SIG-M5 (cell line): ENCODE results near the gene ADARB1.
"Not testable (repeated sequence)": the region's sequence is repeated elsewhere in the genome, so short reads cannot be mapped to it uniquely, and the experiment has no call there.

Experiments used
- DNase-seq: peaks from one replicate; lab custom pipeline; 2025; lab: John Stamatoyannopoulos, UW

The ADARB1 gene

GRCh38 chr21:45135868-45136267 lies 61.5 kb downstream of the ADARB1 start:
- no peak for DNase-seq

GRCh38 chr21:45136500-45136899 lies 62.1 kb downstream of the ADARB1 start:
- no peak for DNase-seq

DNA sequence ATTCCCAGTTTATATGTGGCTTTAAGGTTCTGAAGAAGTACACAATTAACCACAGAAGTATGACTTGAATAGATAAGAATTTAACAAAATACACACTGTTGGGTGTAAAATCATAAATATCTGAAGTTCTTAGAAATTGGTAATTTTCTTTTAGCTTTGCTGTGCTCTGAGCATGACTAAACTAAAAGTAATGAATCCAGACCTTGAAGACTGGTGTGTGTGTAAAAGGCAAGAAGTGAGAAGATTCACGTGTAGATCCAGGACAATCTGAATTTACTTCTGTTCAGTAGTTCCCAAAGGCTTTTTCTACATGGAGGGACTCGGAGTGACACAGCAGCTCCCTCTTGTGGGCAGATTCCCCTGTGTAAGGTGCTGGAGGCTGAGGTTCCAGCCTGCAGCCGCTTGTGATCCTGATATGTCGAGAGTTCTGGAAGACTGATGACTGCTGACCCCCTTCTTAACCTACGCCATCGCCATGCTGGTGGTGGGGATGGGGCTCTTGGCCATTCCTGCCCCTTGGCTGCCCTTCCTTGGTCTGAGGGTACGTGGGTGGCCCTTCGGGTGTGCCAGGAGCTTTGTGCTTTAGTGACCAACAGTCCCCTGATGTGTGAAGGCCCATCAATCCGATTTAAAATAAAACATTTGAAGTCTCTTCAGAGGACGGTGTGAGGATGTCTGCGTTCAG lies 62.7 kb downstream of the ADARB1 start:
- peak; percentile 19 for DNase-seq

DNA sequence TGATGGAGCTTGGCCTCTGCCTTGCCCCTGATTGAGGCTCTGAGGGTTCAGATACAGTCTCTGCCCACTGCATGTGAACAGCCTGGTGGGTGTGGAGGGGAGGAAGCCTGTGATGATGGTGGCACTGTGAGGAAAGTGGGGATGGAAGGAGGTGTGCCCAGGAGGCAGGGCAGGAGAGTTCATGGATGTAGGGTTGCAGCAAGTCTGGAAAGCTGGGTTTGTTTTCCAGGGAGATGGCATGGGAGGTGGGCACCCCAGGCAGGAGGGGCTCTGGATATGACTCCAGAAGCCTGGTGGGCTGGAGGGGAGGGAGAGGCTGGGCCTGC lies 63.2 kb downstream of the ADARB1 start:
- no peak for DNase-seq

DNA sequence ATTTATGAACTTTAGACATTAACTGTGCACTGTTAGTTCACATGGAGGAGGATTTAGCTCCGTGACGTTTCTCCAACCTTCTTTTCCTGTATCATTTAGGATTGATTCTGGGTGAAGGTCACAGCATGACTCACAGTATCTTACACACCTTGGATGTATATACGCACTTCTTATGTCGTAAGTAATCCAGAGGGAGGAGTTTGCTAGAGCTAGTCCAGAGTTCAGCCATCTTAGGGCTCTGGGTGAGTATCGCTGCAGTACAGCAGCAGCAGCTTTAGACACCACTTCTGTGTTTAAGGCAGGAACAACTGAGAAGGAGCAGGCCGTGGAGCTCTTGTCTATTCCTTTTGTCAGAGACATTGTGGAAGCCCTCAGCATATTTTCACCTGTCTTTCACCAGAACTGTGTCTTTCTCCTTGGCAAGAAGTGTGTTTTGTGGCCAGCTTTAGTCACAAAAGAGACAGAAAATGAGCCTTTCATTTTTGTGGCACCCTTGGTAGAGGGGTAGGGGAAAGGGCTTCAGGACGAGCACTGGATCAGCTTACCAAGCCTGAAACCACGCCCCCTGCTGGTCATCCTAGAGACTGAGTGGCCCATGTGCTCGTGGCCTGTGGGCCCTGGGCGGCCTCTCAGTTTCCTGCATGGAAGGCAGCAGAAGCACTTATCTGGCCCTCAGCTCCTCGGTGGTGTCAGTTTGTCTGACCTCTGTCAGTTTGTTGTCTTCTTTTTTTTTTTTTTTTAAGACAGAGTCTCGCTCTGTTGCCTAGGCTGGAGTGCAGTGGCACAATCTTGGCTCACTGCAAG lies 64.0 kb downstream of the ADARB1 start:
- no peak for DNase-seq

DNA sequence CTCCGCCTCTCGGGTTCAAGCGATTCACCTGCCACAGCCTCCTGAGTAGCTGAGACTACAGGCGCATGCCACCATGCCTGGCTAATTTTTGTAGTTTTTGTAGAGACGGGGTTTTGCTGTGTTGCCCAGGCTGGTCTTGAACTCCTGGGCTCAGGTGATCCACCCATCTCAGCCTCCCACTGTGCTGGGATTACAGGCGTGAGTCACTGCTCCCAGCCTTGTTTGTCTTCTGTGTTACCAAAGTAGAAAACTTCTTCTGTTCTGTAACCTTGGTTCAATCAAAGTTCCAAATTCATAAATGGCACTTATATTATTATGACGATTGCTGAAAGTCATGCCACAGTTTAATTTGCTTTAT lies 64.6 kb downstream of the ADARB1 start:
- DNase-seq = not testable (repeated sequence)

DNA sequence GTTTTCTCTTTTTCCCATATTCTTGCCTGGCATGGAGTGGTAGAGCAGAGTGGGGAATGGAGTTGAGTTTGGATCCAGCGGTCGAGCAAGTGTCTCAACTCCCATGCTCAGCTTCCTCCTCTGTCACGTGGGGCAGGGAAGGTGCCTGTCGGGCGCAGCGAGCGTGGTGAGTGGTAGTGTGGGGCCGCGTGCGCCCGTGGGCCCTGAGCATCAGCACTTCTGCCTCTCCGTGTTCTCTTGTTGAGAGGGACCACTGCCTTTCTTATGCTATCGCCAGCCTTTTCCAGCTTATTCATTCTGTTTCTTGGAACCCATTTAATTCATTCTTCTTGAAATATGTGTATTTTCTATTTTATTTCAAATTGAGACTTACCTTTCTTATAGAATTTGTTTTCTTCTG lies 65.1 kb downstream of the ADARB1 start:
- DNase-seq = no peak

DNA sequence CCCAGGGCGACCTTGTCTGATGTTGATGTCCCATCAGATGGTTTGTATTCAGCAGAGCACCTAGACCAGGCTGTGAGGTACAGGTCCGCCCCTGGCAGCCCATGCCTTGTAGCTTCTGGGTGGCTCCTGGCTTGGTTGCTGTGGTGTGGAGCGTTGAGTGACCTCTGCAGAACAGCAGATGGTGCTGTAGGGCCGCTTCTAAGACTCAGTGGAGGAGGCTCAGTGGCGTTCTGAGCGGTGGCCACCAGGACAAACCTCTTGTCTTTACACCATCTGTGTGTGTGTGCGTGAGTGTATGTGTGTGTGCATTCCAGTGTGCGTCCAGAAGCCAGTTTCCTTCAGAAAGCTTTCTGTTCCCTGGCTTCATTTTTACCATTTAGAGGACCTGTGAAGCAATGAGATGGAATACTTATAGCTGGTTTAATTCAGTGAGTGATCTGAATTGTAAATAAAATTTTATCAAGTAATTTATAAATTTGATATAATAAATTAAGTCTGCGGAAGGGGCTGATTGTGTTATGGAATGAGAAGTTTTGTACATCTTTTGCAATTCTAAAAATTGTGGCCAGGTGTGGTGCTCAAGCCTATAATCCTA lies 66.1 kb downstream of the ADARB1 start:
- DNase-seq = peak; percentile 59

GRCh38 chr21:45140944-45141343 lies 66.6 kb downstream of the ADARB1 start:
- DNase-seq = not testable (repeated sequence)

- DNase-seq = no peak
Observed at GRCh38 chr21:45141507-45141906, 67.1 kb downstream of the ADARB1 start.

GRCh38 chr21:45142469-45143308 lies 68.3 kb downstream of the ADARB1 start:
- DNase-seq = no peak

DNA sequence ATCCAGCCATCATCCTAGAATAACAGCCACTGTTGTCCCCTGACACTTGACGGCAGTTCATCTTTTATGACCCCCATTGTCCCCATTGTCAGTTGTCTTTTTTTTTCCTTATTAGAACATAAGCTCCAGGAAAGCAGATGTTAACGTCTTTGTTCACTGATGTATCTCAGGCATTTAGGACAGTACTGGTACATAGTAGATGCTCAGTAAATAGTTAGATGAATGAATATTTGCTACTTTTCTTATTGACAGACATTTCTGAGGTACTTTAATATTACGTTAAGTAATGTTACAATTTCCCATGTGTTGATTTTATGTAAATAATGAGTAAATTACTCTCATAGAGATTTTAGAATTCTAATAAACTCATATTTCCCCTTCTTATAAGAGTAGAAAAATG lies 69.5 kb downstream of the ADARB1 start:
- DNase-seq = no peak

DNA sequence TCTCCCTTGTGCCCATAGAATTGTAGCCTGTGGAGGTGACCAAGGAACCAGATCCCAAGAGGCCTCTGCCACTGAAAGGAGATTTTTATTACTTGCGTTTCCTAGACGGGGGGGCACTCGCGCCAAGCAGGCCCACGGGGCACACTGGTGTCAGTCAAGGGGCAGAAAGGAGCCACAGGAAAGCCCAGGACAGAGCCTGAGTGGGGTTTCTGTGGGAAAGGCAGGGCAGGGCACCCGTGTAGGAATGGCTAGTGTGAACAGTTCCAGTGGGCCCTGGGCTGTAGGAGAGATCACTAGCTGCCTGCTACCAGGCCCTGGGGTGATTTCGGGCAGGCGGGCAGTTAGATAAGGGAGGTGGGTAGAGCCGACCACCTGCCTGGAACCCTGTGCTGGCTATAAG lies 70.8 kb downstream of the ADARB1 start:
- no peak for DNase-seq

GRCh38 chr21:45145846-45146245 lies 71.5 kb downstream of the ADARB1 start:
- DNase-seq = not testable (repeated sequence)

DNA sequence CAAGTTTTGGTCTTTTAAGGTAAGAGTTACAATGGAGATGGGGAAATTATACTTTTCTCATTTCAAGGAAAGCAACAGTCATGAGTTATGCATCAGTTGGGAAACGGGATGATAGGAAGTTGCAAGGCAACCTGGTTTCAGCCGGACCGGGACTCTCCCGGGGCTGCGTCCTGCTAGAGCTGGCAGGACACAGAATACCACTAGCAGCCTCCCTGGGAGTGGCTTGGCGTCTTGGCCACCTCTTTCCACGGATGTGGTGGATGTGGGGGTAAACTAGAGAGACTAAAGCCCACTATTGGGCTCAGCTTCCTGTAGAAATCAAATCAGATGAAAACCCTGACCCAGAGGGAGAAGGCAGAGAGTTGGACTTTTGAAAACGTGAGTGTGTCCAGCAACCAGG lies 71.9 kb downstream of the ADARB1 start:
- no peak for DNase-seq

DNA sequence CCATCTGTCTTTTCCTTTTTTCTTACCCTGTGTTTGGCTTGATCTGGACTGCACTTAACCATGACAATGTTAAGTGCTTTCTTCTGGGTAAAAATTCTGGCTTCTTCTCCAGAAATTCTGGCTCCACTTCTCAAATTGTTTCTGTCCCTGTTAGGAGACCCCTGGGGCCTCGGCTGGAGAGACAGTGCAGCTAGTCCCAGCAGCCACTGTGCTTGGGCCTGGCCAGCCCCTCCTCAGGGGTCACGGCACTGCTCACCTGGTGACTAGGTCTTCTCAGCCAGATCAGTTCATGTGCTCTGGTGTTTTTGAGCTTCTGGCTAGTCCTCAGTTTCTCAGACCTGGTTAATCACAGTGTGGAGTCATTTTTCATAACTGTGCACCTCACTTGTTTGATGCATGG lies 72.4 kb downstream of the ADARB1 start:
- DNase-seq = no peak

GRCh38 chr21:45147473-45148315 lies 73.3 kb downstream of the ADARB1 start:
- DNase-seq = no peak

- DNase-seq = no peak
Observed at GRCh38 chr21:45148316-45148990, 74.1 kb downstream of the ADARB1 start.

DNA sequence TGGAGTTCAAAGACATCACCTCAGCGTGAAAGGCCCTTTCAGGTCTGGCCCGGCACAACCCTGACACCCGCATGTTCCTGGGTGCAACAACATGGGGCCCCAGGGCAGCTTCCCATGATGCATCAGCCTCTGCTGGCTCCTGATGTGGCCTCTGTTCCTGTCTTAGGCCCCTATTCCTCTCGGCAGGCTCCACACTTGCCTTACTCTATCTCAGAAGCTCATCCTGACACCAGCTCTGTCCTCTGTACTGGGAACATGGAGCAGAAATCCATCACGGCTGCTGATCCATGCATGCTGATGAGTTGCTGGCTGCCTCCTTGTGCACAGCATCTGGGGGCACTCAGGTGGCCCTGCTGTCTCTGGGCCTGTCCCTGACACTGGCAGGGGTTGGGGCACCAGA lies 74.6 kb downstream of the ADARB1 start:
- DNase-seq = no peak

DNA sequence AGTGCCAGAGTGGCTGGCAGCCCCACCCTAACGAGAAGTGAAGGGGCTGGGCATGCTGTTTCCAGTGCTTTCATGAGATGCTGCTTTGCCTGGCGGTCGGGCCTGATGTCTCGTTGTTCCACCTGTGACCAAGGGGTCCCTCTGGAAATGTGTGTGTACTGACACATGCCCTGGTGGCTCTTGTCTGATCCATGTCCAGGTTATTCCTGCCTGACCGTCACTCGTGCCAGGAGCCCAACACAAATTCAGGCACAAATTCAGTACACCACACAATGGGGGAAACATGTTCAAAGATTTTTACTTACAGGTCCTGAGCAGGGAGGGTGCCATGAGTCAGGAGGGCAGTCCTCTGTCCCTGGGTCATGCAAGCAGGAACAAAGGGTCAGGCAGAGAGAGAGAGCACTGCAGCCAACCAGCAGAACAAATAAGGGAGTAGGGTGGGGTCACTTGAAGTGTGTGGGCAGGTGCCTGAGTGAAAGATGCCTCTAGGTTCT lies 76.3 kb downstream of the ADARB1 start:
- no peak for DNase-seq
